Measurements from ENCODE around the gene DPH7. TPM values are rescaled to one million over a fixed set of nuclear protein-coding genes. Genes with fewer than 3 reads are reported as not detected.
"Not testable (repeated sequence)": the region's sequence is repeated elsewhere in the genome, so short reads cannot be mapped to it uniquely, and the experiment has no call there.

The DPH7 gene
- total and polyA plus RNA-seq, 4 donors, result 9.9 to 94.0 (median 30.2) TPM

DNA sequence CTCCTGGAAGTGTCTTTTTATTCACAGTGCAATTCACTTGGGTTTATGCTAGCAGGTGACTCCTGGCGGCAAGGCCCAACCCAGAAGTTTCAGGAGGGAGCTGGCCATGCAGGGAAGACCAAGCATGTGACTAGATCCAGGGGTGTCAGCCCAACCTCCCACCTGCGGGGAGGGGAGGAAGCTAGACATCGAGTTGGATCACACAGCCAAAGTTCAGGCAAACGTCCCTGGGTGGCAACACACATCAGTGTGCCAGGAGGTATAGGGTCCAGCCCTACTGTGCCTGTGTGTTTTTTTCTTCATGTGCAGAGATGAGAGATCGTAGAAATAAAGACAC, 53.8 kb downstream of the DPH7 start:
- Histone ChIP-seq H3K4me3 (ENCODE audit: low read length in 2 of 2) (no peak overlapping the region), H3K36me3 (ENCODE audit: control insufficient read depth in 1 of 2, insufficient read depth in 2 of 2, low read length in 1 of 2) (no peaks in the 10 kb centered on the region), H3K27me3 (ENCODE audit: control insufficient read depth in 1 of 2, insufficient read depth in 2 of 2, low read length in 1 of 2) (no peaks in the 10 kb centered on the region), H3K9me3 (ENCODE audit: control insufficient read depth, low read length) (no peaks in the 10 kb centered on the region), H3K27ac (ENCODE audit: low read depth in 1 of 2, low read length in 2 of 2) (no peak overlapping the region), H3K4me1 (ENCODE audit: control insufficient read depth in 1 of 2, insufficient read depth in 2 of 2, low read length in 2 of 2) (no peaks in the 10 kb centered on the region)
- no peak for DNase-seq
- ATAC-seq (ENCODE audit: low FRiP score), result no peak
- intact Hi-C loops (cut with DNase I), result loop anchor here in 1 of 2 donors (2.0 to 10.0 kb wide), 2 partner anchors 100 to 230 kb away; partner anchors contain the start of genes EXD3 and NOXA1
- 87 to 91% methylated on average over 5 of the region's 5 CpGs for WGBS, 2 donors

DNA sequence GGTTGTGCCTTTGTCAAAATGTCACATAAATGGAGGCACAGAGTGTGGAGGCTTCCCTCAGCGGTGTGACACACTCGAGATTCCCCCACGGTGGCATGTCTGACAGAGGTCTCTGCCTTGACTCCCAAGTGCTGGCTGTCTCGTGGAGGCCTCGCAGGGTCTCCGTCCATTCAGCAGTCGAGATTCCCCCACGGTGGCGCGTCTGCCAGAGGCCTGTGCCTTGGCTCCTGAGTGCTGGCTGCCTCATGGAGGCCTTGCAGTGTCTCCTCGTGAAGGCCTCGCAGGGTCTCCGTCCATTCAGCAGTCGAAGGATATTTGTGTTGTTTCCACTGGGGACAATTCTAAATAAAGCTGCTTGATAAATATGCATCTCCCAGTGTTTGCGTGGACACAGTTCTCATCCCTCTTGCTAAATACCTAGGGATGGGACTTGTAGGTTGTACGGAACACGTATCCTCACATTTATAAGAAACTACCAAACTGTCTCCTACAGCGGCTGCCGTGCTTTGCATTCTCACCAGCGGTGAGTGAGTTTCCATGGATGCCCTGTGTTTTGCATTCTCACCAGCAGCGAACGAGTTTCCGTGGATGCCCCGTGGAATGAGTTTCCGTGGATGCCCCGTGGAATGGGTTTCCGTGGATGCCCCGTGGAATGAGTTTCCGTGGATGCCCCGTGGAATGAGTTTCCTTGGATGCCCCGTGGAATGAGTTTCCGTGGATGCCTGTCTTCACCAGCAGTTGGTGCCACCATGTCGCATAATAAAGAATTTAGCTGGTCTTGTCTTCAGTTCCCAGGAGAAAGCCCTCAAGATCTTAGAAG, 54.4 kb downstream of the DPH7 start:
- 95 to 96% methylated on average over 33 of the region's 33 CpGs for WGBS, 2 donors
- ATAC-seq (ENCODE audit: low FRiP score), result no peak
- DNase-seq, result no peak
- Histone ChIP-seq H3K36me3 (ENCODE audit: control insufficient read depth in 1 of 2, insufficient read depth in 2 of 2, low read length in 1 of 2) (no peaks in the 10 kb centered on the region), H3K9me3 (ENCODE audit: control insufficient read depth, low read length) (no peaks in the 10 kb centered on the region), H3K4me1 (ENCODE audit: control insufficient read depth in 1 of 2, insufficient read depth in 2 of 2, low read length in 2 of 2) (no peaks in the 10 kb centered on the region), H3K27me3 (ENCODE audit: control insufficient read depth in 1 of 2, insufficient read depth in 2 of 2, low read length in 1 of 2) (no peaks in the 10 kb centered on the region), H3K4me3 (ENCODE audit: low read length in 2 of 2) (no peak overlapping the region), H3K27ac (ENCODE audit: low read depth in 1 of 2, low read length in 2 of 2) (no peak overlapping the region)
- intact Hi-C loops (cut with DNase I), result loop anchor here in 1 of 2 donors (2.0 to 10.0 kb wide), 2 partner anchors 100 to 230 kb away; partner anchors contain the start of genes EXD3 and NOXA1

DNA sequence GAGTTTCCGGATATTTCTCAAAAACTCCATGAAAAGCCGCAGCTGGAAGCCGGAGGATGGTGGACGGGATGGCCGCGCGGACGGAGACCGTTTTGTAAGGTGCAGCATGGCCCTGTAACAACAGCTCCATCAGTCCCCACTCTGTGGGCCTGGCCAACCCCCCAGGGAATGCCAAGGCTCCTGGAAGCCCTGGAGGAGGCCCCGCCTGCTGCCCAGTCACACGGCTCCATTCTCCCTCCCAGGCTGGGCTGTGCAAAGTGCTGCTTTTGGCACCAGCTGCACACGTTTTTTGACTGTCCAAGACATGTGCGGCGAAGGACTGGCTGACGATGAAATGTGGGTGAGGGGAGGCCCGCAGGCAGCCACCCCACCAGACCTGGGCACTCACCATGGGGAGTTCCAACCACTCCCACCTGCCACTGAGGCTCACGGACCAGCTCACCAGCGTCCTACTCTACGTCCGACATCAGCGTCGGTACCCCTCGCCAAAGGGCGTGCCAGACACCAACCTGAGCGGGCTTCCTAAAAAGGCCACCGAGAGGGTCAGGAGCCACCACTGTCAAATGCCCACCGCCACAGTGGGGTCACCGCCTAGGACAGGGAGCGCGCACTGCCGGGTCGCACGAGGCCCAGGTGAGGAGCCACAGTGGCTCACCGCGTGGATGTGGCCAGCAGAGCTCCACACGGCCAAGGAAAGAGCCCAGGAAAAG, 55.8 kb downstream of the DPH7 start:
- ATAC-seq (ENCODE audit: low FRiP score) (peak; percentile 29), DNase-seq (no peak)
- Histone ChIP-seq H3K36me3 (ENCODE audit: control insufficient read depth in 1 of 2, insufficient read depth in 2 of 2, low read length in 1 of 2) (no peaks in the 10 kb centered on the region), H3K9me3 (ENCODE audit: control insufficient read depth, low read length) (no peaks in the 10 kb centered on the region), H3K27ac (ENCODE audit: low read depth in 1 of 2, low read length in 2 of 2) (no peak overlapping the region), H3K27me3 (ENCODE audit: control insufficient read depth in 1 of 2, insufficient read depth in 2 of 2, low read length in 1 of 2) (no peaks in the 10 kb centered on the region), H3K4me1 (ENCODE audit: control insufficient read depth in 1 of 2, insufficient read depth in 2 of 2, low read length in 2 of 2) (no peaks in the 10 kb centered on the region), H3K4me3 (ENCODE audit: low read length in 2 of 2) (no peak overlapping the region)
- WGBS, 2 donors, result 91 to 92% methylated on average over 36 of the region's 36 CpGs
- intact Hi-C loops (cut with DNase I), result loop anchor here in 1 of 2 donors (10.0 kb wide), 1 partner anchor 98 kb away; the partner anchor contains the start of genes EXD3 and NOXA1

DNA sequence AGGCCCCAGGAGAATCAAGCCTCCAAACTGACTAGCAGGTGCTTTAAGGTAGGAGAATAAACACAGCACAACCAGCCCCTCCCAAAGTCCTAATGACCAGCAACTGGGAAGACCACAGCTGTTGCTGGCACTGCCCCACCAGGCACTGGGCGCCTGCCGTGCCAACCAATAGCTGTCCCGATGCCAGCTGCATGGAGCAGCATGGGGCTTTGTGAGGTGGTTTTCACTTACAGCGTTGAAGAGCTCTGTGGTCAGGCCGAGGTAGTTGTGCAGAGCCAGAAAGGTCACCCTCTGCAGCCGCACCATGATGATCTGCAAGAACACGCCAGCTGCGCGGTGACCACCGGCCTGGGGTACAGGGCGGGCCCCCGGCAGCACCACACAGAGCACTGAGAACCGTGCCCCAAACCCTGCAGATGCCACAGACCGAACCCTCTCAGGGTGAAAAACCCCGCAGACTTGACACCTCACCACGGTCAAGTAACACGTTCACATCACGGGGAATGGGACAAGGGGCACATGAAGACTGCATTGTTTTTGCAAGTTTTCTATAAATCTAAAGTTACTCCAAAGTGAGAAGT, 57.2 kb downstream of the DPH7 start:
- 91 to 94% methylated on average over 18 of the region's 18 CpGs for WGBS, 2 donors
- no peak for DNase-seq
- H3K4me3 ChIP-seq (ENCODE audit: low read length in 2 of 2), result no peak overlapping the region
- H3K27ac ChIP-seq (ENCODE audit: low read depth in 1 of 2, low read length in 2 of 2), result no peak overlapping the region
- no peaks in the 10 kb centered on the region for H3K27me3 ChIP-seq (ENCODE audit: control insufficient read depth in 1 of 2, insufficient read depth in 2 of 2, low read length in 1 of 2)
- H3K4me1 ChIP-seq (ENCODE audit: control insufficient read depth in 1 of 2, insufficient read depth in 2 of 2, low read length in 2 of 2), result no peaks in the 10 kb centered on the region
- no peaks in the 10 kb centered on the region for H3K9me3 ChIP-seq (ENCODE audit: control insufficient read depth, low read length)
- intact Hi-C loops (cut with DNase I), result loop anchor here in 1 of 2 donors (10.0 kb wide), 1 partner anchor 97 kb away; the partner anchor contains the start of genes EXD3 and NOXA1
- H3K36me3 ChIP-seq (ENCODE audit: control insufficient read depth in 1 of 2, insufficient read depth in 2 of 2, low read length in 1 of 2), result no peaks in the 10 kb centered on the region
- ATAC-seq (ENCODE audit: low FRiP score), result no peak

DNA sequence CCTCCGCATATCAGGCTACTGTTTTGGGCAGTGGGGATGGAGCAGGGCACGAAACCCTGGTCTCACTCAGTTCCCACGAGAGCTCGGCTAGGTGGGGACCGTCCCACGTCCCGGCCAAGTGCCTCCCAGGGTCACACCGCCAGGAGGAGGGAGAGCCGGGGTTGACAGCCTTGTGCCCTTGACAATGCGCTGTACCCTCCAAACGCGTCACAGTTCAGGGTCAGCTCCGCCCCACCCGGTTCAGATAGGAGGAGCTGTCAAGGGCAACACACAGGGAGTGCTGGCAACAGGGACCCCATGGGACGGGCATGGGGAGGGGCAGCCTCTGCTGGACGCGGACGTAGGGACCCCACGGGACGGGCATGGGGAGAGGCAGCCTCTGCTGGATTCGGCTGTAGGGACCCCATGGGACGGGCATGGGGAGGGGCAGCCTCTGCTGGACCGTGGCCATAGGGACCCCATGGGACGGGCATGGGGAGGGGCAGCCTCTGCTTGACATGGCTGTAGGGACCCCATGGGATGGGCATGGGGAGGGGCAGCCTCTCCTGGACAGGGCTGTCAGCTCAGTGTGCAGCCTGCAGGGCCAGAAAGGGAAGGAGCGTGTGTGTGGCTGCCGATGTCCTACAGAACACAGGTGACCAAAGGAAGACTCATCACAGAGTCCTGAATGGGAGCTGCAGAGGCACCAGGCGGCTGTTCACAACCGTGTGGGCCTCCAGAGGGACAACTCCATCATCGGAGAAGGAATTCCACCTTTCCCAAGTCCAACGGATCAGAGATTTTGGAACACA, 57.9 kb downstream of the DPH7 start:
- ATAC-seq (ENCODE audit: low FRiP score), result peak; percentile 11
- 87 to 90% methylated on average over 29 to 30 of the region's 30 CpGs for WGBS, 2 donors
- no peaks in the 10 kb centered on the region for H3K4me1 ChIP-seq (ENCODE audit: control insufficient read depth in 1 of 2, insufficient read depth in 2 of 2, low read length in 2 of 2)
- no peaks in the 10 kb centered on the region for H3K9me3 ChIP-seq (ENCODE audit: control insufficient read depth, low read length)
- no peak overlapping the region for H3K27ac ChIP-seq (ENCODE audit: low read depth in 1 of 2, low read length in 2 of 2)
- H3K36me3 ChIP-seq (ENCODE audit: control insufficient read depth in 1 of 2, insufficient read depth in 2 of 2, low read length in 1 of 2), result no peaks in the 10 kb centered on the region
- intact Hi-C loops (cut with DNase I), result loop anchor here in 1 of 2 donors (10.0 kb wide), 1 partner anchor 96 kb away; the partner anchor contains the start of genes EXD3 and NOXA1
- no peaks in the 10 kb centered on the region for H3K27me3 ChIP-seq (ENCODE audit: control insufficient read depth in 1 of 2, insufficient read depth in 2 of 2, low read length in 1 of 2)
- no peak overlapping the region for H3K4me3 ChIP-seq (ENCODE audit: low read length in 2 of 2)
- DNase-seq, result no peak

DNA sequence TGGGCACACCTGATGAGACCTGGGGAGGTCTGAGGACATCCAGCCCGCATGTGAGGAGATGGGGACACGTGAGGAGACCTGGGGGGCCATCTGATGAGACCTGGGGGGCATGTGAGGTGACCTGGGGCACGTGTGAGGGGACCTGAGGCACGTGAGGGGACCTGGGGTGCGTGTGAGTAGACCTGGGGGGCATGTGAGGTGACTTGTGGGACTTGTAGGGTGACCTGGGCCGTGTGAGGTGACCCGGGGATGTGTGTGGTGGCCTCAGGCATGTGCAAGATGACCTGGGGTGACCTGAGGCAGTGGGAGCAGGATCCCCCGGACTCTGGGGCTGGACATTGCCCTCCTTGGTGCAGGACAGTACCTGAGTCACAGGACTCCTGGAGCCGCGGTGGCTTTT, 59.2 kb downstream of the DPH7 start:
- H3K36me3 ChIP-seq (ENCODE audit: control insufficient read depth in 1 of 2, insufficient read depth in 2 of 2, low read length in 1 of 2), result no peaks in the 10 kb centered on the region
- DNase-seq (no peak), ATAC-seq (ENCODE audit: low FRiP score) (no peak)
- no peaks in the 10 kb centered on the region for H3K9me3 ChIP-seq (ENCODE audit: control insufficient read depth, low read length)
- H3K4me1 ChIP-seq (ENCODE audit: control insufficient read depth in 1 of 2, insufficient read depth in 2 of 2, low read length in 2 of 2), result no peaks in the 10 kb centered on the region
- intact Hi-C loops (cut with DNase I), result no loop called here
- H3K4me3 ChIP-seq (ENCODE audit: low read length in 2 of 2), result no peak overlapping the region
- 92 to 94% methylated on average over 10 of the region's 10 CpGs for WGBS, 2 donors
- no peaks in the 10 kb centered on the region for H3K27me3 ChIP-seq (ENCODE audit: control insufficient read depth in 1 of 2, insufficient read depth in 2 of 2, low read length in 1 of 2)
- no peak overlapping the region for H3K27ac ChIP-seq (ENCODE audit: low read depth in 1 of 2, low read length in 2 of 2)

DNA sequence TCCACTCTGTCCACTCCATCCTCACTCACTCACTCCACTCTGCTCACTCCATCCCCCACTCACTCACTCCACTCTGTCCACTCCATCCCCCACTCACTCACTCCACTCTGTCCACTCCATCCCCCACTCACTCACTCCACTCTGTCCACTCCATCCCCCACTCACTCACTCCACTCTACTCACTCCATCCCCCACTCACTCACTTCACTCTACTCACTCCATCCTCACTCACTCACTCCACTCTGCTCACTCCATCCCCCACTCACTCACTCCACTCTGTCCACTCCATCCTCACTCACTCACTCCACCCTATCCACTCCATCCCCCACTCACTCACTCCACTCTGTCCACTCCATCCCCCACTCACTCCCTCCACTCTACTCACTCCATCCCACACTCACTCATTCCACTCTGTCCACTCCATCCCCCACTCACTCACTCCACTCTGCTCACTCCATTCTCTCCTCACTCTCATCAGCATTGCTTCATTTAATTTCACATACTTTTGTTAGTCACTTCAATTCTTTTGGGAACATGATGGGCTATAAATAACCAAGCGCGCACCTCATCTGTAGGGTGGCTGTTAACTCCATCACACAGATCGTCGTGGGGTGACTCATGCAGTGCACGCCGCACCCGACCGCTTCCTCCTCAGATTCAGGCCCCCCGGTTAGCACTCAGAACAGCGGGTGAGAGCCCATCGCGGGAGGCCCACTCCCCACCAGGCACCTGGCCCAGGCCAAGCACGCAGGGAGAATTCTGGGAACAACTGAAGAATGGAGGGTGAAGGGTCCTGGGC, 59.9 kb downstream of the DPH7 start:
- DNase-seq; ATAC-seq (ENCODE audit: low FRiP score); H3K9me3 ChIP-seq (ENCODE audit: control insufficient read depth, low read length); H3K4me1 ChIP-seq (ENCODE audit: control insufficient read depth in 1 of 2, insufficient read depth in 2 of 2, low read length in 2 of 2); H3K27ac ChIP-seq (ENCODE audit: low read depth in 1 of 2, low read length in 2 of 2); H3K36me3 ChIP-seq (ENCODE audit: control insufficient read depth in 1 of 2, insufficient read depth in 2 of 2, low read length in 1 of 2); H3K27me3 ChIP-seq (ENCODE audit: control insufficient read depth in 1 of 2, insufficient read depth in 2 of 2, low read length in 1 of 2); H3K4me3 ChIP-seq (ENCODE audit: low read length in 2 of 2); intact Hi-C loops (cut with DNase I): not testable (repeated sequence)
- WGBS, 2 donors, result 91 to 92% methylated on average over 13 of the region's 13 CpGs

All from aorta (tissue), 5 donors.